Measurements from ENCODE around the gene GNG12. TPM values are rescaled to one million over a fixed set of nuclear protein-coding genes. Genes with fewer than 3 reads are reported as not detected.

Gene GNG12
- total RNA-seq, 4 donors from 2014 or later: 17.9 to 24.5 (median 22.1) TPM

- Histone ChIP-seq H3K9me3 (no peaks in the 10 kb centered on the region), H3K4me3 (no peak overlapping the region), H3K27ac (no peak overlapping the region), H3K27me3 (no peaks in the 10 kb centered on the region), H3K36me3 (no peaks in the 10 kb centered on the region), H3K4me1 (peaks cover 10 to 23% of the 10 kb centered on the region in 2 donors)
- in situ Hi-C loops (cut with MboI; ENCODE audit: low sequenced_read_pairs in 4 of 4): no loop called here
- DNase-seq (peak; percentile 35 to 52), ATAC-seq (peak; percentile 75 to 88)
- TF ChIP-seq POLR2A (IDR thresholded peaks at IDR 0.05): no peak
- TF ChIP-seq CTCF (IDR thresholded peaks at IDR 0.05 in 4 of 5, conservative IDR thresholded peaks at IDR 0.05 in 1 of 5): no peak
- intact Hi-C loops (cut with DNase I; ENCODE audit: low total_unique reads): no loop called here
These were observed 116.5 kb downstream of the GNG12 start for GRCh38 chr1:67716800-67717199.

GRCh38 chr1:67715819-67716218 lies 117.4 kb downstream of the GNG12 start:
- intact Hi-C loops (cut with DNase I; ENCODE audit: low total_unique reads): no loop called here

GRCh38 chr1:67713057-67713846 lies 120.0 kb downstream of the GNG12 start:
- Histone ChIP-seq H3K27ac (no peak overlapping the region), H3K4me3 (no peak overlapping the region), H3K36me3 (no peaks in the 10 kb centered on the region), H3K4me1 (peaks cover 24 to 34% of the 10 kb centered on the region in 2 donors), H3K27me3 (no peaks in the 10 kb centered on the region), H3K9me3 (no peaks in the 10 kb centered on the region)
- DNase-seq: no peak
- intact Hi-C loops (cut with DNase I; ENCODE audit: low total_unique reads) (no loop called here), in situ Hi-C loops (cut with MboI; ENCODE audit: low sequenced_read_pairs in 4 of 4) (no loop called here)
- TF ChIP-seq POLR2A (IDR thresholded peaks at IDR 0.05) (no peak), CTCF (IDR thresholded peaks at IDR 0.05 in 4 of 5, conservative IDR thresholded peaks at IDR 0.05 in 1 of 5) (no peak)
- no peak for ATAC-seq

More at GRCh38 chr1:67715819-67716218, 117.4 kb downstream of the GNG12 start:
- no peak for ATAC-seq
- no peaks in the 10 kb centered on the region for H3K9me3 ChIP-seq
- TF ChIP-seq CTCF (IDR thresholded peaks at IDR 0.05 in 4 of 5, conservative IDR thresholded peaks at IDR 0.05 in 1 of 5): no peak
- TF ChIP-seq POLR2A (IDR thresholded peaks at IDR 0.05): no peak
- no peaks in the 10 kb centered on the region for H3K27me3 ChIP-seq
- no peak for DNase-seq
- in situ Hi-C loops (cut with MboI; ENCODE audit: low sequenced_read_pairs in 4 of 4): no loop called here
- peaks cover 18 to 27% of the 10 kb centered on the region in 2 donors for H3K4me1 ChIP-seq
- H3K27ac ChIP-seq: no peak overlapping the region
- no peaks in the 10 kb centered on the region for H3K36me3 ChIP-seq
- no peak overlapping the region for H3K4me3 ChIP-seq

DNA sequence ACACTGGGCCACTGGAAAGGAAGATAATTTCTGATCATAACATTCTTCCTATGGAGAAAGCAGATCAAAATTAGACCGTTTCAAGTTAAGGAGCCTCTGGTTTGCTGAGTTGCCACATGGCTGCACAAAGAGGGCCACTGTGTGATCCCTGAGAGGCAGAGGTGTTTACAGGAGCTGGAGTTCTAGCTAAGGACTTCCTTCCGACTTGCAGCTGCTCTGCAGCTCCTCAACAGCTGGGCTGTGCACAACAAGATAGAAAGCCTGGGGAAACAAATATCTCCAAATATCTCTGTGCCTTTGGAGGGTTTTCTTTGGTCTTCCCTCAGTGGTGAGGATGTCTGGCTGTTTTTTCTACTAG lies 121.4 kb downstream of the GNG12 start:
- Histone ChIP-seq H3K4me1 (peaks cover 24 to 28% of the 10 kb centered on the region in 2 donors), H3K27me3 (no peaks in the 10 kb centered on the region), H3K9me3 (no peaks in the 10 kb centered on the region), H3K27ac (no peak overlapping the region), H3K4me3 (no peak overlapping the region), H3K36me3 (no peaks in the 10 kb centered on the region)
- no peak for TF ChIP-seq CTCF (IDR thresholded peaks at IDR 0.05 in 4 of 5, conservative IDR thresholded peaks at IDR 0.05 in 1 of 5)
- TF ChIP-seq POLR2A (IDR thresholded peaks at IDR 0.05): no peak
- intact Hi-C loops (cut with DNase I; ENCODE audit: low total_unique reads): no loop called here
- in situ Hi-C loops (cut with MboI; ENCODE audit: low sequenced_read_pairs in 4 of 4): no loop called here
- DNase-seq (no peak), ATAC-seq (no peak)
